GM10847 (cell line): ENCODE results near the gene ASPSCR1.

ENCODE experiments used
- POLR2A ChIP-seq: IDR thresholded peaks from 2 replicates; pipeline ENCODE4 v1.6.1; 2011; ENCODE audit not compliant: insufficient read length; ENCODE audit errors: extremely low read depth

Gene ASPSCR1

DNA sequence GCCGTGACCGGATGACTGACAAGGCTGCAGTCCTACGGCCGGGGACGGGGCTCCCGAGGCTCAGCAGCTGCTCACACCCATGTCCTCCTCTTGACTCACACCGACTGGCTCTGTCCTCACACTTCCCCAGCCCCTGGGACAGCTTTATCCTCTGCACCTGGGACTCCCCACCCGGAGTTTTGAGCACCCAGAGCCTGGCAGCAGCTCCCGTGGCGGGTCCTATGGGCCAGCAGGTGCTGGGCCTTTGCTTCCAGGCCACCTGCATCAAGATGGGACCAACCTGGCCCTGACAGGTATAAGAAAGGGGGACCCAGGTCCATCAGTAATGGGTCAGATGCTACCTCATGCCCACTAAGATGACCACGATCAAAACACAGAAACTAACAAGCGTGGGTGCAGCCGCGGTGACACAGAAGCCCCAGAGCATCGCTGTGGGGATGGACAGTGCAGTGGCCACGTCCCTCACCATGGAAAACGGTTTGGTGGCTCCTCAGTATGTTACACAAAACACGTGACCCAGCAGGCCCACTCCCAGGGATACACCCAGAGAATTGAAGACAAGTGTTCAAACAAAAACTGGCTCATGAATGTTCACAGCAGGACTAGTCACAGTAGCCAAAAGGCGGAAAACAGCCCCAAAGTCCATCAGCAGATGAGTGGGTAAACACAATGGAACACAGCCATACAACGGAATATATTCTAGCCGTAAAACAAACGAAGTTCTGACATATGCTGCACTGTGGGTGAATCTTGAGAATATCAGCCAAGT lies 13.2 kb upstream of the ASPSCR1 start:
- TF ChIP-seq POLR2A = no peak

DNA sequence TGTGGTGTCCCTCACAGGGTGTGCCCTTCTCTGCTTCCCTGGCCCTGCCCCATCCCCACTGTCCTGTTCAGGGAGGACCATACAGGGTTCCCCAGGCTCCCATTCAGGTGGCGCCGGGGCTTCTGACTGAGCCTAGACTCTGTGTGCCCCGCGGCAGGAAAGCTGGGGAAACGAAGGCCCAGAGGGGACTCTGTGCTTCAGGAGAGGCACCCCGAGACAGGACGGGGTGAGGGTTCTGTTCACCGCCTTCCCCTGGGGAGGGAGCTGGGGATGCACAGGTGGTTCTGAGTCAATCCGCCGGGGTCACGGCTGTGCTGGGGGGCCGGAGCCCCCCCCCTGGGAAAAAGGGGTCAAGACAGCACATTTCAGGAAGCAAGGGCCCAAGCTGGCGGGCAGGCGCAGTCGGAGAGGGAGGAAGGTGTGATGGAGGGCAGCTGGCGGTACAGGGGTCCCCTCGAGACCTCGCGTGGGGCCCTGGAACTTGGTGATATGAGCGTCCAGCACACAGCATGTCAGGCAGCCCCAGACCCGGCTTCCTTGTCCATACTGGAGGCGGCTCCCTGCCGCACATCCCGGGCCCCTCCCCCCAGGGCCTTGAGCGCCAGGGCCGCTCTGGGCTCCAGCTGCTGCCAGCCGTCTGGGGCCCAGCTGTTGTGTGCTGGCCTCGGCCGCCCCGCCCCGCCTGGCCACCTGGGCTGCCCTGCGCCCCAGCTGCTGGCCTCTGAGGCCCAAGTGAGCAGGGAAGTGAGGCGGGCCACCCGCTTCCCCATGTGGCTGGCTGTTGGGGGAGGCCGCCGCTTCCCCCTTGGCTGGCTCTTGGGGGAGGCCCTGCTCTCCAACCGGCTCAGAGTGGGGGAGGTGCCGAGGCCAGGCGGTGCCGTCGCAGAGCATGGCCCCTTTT lies 10.8 kb upstream of the ASPSCR1 start:
- no peak for TF ChIP-seq POLR2A

DNA sequence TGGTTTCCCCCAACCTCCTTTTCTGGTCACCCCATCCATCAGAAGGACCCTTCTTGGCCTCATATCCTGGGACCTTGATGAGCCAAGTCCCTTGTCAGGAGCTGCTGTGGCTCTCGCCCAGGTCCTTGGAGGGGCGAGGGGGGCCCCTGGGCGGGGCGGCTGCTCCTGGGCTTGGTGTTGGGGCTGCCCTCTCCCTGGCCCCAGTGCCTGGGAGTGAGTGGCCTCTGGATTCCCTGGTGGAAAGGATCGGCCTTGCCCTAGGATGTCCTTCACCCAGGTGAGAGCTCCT lies 10.2 kb upstream of the ASPSCR1 start:
- no peak for TF ChIP-seq POLR2A

DNA sequence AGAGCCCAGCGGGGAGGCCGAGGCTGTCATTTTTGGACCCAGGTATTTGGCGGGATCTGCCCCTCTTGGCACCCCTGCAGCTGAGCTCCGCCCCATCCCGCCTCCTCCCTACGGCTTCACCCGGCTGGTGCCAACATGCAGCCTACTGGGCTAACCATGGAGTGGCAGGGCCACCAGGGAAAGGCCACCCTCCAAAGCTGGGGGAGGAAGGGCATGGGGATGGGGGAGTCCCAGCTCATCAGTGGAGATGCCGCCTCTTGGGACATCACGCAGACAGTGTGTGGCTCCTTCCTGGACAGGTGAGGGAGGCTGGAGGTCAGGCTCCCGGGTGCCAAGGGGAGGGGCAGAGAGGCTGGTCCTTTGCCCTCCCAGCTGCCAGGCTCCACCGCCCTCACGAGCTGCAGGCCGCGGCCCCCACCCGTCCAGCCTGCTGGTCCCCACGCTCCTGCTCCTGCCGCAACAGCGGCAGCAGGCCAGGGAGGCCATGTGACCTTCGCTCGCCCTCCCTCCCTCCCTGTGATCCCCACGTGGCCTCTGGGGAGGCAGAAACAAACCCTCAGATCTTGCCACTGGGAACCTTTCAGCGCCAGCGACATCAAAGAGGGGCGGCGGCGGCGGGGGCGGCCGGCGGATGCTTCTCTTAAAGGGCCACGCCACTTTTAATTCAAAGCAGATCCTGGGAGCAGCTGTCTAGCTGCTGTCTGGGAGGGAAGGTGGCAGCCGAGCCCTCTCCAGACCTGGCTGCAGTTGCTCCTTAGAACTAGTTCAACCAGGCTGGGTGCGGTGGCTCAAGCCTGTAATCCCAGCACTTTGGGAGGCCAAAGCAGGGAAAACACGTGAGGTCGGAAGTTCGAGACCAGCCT lies 9.7 kb upstream of the ASPSCR1 start:
- TF ChIP-seq POLR2A = no peak

DNA sequence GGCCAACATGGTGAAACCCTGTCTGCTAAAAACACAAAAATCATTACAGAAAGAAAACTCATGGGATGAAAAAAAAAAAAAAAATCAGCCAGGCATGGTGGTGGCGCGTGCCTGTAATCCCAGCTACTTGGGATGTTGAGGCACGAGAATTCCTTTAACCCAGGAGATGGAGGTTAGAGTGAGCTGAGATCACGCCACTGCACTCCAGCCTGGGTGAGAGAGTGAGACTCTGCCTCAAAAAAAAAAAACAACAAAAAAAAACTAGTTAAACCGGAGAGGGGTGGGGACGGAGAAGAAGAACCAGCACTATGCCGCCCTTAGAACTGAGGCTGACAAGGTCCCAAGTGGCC lies 9.1 kb upstream of the ASPSCR1 start:
- TF ChIP-seq POLR2A = no peak

DNA sequence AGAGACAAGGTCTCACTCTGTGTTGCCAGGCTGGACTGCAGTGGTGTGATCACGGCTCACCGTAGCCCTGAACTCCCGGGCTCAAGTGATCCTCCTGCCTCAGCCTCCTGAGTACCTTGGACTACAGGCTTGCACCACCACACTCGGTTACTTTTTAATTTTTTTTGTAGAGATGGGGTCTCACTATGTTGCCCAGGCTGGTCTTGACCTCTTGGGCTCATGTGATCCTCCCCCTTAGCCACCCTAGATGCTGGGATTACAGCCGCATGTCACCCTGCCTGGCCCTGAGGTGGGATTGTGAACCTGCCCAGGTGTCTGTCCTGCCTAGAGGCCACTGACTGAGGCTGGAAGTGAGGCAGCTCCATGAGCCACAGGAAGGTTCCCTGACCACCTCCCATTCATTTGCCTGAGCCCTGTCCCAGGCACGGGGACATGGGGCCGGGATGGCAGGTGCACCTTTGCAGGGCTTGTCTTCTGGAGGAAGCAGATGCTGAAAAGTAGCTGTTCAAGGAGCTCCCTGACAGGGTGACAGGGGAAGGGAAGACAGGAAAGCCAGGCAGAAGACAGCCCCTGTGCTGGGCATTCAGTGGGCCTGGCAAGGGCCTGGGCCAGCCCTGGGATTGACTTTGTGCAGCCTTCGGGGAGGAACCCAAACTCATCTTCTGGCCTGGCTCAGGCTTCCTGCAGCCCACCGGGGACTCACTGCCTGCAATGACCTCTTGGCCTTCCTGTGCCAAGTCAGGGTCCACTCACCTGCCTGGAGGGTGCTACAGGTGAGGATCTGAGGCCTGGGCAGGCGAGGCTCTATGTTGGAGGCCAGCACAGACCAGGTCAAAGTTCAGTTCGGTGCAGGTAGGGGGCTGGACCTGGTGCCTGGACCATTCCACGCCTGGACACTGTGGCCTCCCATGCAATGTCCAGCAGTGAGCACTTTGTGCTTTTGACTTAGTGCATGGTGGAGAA lies 8.3 kb upstream of the ASPSCR1 start:
- no peak for TF ChIP-seq POLR2A

DNA sequence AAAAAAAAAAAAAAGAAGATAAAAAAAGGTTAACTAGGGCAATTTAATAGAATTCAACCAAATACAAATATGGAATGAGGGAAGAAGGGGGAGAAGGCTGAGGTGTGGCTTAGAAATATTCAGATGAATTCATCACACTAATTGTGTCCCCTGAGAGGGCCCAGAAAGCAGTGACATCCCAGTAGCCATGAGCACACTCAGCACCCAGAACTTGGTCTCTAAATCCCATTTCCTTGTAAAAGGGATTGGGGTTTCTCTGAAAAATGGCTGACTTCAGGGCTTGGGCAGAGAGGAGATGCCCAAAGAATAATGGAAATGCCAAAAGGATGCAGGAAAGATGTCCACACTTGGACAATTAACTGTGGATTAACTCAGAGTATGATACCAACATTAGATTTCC lies 4.0 kb upstream of the ASPSCR1 start:
- TF ChIP-seq POLR2A = no peak

DNA sequence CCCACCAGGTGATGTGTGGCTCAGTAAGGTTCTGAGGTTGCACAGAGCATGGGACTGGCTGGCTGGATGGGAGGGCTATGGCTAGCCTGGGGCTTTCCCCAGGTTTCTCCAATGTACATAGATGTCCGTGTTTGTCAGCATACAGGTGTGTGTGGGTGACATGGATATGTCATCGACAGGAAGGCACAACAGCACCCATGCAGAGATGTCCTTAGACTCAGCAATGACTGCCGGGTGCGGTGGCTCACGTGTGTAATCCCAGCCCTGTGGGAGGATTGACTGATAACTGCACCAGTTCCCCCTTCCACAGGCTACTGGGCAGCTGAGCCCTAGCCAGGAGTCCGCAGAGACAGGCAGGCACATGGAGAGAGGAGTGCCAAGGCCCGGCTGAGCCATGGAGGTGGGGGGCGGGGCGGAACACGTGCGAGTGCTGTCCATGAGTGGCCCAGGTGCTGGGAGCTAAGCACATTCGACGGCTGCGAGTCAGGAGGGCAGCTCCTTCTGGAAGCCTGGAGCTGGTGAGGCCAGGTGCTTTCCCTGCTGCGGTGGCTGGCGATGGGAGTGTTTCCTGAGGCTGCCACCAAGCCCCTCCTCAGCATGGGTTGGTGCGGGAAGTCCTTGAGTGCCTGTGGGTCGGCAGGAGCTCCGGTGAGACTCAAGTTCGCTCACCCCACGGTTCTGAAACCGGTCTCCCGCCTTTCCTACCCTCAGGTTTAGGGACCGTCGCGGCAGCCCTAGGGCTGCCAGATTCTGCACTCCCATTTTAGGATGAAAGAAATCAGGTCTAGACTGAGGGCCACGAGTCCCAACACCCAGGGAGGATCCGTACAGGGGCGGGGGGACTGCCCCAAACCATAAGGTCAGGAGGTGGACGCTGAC lies 858 bp upstream of the ASPSCR1 start:
- no peak for TF ChIP-seq POLR2A

DNA sequence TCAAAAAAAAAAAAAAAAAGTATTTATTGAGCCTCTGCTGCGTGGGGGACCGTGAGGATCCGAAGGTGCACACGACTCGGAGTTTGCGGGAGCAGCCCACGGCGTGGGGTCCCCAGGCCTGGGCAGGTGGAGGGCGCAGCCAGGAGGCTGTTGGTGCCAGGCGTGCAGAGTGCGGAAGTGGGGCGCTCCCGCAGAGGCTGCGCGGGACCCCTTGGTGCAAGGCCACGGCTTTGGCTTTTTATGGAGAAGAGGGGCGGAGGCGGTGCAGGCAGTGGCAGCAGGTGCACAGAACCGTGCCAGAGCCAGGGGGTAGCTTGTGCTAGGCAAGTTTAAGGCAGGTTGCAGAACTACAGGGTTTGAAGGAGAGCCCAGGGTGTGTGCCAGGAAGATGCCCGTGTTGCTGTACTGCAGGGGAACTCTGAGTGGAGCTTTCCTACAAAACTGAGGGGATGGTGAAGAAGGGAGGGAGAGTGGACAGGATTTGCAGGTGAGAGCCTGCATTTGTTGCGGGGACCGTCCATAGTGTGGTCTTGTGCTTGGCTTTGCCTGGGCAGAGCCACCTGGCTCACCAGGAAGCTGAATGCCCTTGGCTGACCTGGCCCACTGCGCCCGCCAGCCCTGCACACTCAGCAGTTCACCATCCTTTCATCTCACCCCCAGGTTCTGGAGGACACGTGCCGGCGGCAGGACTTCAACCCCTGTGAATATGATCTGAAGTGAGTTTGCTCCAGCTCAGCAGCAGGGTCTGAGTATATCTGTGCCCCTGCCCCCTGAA lies 1.3 kb downstream of the ASPSCR1 start:
- TF ChIP-seq POLR2A = no peak

DNA sequence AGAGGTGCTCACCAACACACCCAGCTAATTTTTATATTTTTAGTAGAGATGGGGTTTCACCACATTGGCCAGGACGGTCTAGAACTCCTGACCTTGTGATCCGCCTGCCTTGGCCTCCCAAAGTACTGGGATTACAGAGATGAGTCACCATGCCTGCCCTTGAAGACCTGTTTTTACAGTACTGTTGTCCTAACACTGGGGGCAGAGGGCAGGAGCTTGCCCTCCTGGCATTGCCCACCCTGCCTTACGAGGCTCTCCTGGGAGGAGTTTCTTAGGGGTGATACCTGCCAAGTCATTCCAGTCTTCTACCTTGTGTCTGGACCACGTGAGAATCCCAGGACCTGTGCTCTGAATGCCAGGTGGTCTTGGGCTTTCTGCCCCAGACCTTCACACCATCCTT lies 2.7 kb downstream of the ASPSCR1 start:
- no peak for TF ChIP-seq POLR2A

DNA sequence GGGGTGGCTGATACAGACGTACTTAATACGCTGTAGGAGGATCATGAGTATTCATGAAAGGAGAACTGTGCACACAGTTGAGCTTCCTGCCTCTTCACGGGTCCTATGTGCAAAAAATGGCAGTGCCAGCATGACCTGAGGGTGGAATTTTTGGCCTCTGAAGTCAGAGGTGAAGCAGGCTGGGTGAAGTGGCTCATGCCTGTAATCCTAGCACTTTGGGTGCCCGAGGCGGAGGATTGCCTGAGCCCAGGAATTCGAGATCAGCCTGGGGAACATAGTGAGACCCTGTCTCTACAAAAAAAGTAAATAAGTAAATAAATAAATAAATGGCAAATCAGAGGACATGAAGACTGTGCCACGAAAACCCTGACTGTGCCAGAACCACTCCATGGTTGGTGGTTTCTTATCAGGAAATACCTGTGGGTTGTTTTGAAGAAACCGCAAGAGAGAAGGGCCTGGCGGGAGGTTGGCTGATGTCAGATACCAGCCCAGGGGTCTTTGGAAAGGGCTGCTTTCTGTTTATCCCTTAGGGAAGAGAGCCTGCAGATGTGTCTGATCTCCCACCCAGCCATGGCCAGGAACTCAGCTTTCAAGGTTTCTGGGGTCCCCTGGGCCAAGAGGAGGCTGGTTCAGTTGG lies 3.4 kb downstream of the ASPSCR1 start:
- no peak for TF ChIP-seq POLR2A

DNA sequence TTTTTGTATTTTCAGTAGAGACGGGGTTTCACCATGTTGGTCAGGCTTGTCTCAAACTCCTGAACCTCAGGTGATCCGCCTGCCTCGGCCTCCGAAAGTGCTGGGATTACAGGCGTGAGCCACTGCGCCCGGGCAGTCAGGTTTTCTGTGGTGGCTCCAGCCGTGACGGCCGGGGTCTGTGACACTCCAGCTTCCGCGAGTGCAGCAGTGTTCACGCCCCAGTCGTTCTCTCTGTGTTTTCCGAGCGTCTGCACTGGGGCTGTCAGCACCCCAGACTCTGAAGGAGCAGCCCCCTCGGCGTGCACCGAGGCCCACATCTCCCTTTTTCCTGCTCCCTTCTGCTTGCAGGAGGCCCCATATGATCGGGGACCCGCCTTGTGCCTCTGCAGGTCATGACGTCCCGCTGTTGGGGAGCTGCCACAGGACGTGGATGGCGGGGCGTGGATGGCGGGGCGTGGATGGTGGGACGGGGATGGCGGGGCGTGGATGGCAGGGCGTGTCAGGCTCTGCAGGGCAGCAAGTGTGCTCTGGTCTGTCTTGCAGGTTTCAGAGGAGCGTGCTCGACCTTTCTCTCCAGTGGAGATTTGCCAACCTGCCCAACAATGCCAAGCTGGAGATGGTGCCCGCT lies 5.7 kb downstream of the ASPSCR1 start:
- TF ChIP-seq POLR2A = no peak
